Occipital lobe (tissue), 2 donors: ENCODE measurements around the gene ATP2A3. TPM values are rescaled to one million over a fixed set of nuclear protein-coding genes. Genes with fewer than 3 reads are reported as not detected.

Experiments used
- DNase-seq: peaks from one replicate; lab custom pipeline; 2025; lab: John Stamatoyannopoulos, UW
- total RNA-seq: library from RNA; depleted of rRNA; stranded (reverse); fragments of >200 nt; gene quantifications from one replicate; pipeline ENCODE4 v1.2.3, GENCODE V29; 2014

Gene ATP2A3
- 1.2 TPM for total RNA-seq

DNA sequence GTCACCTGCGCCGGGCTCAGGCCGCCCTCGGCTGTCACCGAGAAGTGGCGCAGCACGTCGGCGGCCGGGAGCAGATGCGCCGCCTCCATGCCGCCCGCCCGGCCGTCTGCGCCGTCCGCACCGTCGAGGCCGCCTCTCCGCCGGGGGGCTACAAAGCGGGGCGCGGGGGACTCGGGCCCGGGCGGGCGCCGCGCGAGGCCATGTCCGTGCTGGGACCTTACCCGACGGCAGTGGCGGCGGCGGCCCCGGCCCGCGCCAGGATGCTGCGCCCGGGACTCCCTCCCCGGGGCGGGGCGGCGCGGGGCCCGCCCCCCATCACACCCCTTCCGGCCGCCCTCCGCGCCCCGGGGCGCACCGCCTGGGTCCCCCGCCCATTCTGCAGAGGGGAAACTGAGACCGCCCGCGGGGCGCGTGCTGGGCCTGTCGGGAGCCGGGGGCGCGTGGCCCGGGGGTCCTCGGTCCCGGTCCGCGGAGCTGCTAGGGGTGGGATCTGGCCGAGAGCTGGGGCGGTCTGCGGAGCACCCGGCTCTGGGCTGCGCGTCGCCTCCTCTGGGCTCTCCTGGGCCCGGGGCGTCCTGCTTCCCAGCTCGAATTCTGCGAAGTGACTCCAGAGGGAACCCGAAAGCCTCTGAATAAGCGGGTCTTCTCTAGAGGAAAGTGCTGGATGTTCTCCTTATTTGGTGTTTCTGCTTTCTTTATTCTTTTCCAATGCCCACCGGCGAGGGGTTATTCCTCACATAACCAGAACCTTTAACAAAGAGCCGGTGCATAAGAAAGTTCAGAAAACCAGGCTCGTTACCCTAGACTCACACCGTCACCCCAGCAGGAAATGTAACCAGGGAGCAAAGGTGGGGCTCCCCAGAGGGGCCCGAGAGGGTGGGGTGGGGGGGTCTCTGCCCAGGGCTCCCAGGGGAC lies at the start of gene ATP2A3:
Gene ATP2A3 (minus strand): TSS at position 235 of the 915 bp plus-strand sequence. CDS start 146 bp downstream, at position 89.
- no peak for DNase-seq

- no peak for DNase-seq
These were observed 46.5 kb upstream of the ATP2A3 start for GRCh38 chr17:4010754-4011153.

- no peak for DNase-seq
These were observed 45.0 kb upstream of the ATP2A3 start for GRCh38 chr17:4009186-4009785.

GRCh38 chr17:4008441-4009185 lies 44.4 kb upstream of the ATP2A3 start:
- DNase-seq: no peak

DNA sequence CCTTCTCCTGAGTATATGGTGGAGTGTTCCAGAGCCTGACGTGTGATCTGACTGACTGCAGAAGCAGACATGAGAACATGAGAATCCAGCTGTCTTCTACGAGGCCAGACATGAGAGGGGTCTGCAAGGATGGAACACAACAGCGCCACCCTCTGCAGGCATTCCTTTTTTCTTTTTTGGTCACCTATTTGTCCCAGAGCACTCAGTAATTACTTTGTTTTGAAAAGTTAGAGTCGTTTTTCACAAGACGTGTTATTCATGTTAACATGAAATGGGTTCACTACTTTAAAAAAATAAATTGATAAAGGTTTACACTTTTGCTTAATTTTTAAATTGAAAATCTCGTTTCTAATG lies 43.8 kb upstream of the ATP2A3 start:
- DNase-seq: no peak

- no peak for DNase-seq
These were observed 43.3 kb upstream of the ATP2A3 start for GRCh38 chr17:4007346-4008081.

- no peak for DNase-seq
These were observed 42.5 kb upstream of the ATP2A3 start for GRCh38 chr17:4006745-4007211.

DNA sequence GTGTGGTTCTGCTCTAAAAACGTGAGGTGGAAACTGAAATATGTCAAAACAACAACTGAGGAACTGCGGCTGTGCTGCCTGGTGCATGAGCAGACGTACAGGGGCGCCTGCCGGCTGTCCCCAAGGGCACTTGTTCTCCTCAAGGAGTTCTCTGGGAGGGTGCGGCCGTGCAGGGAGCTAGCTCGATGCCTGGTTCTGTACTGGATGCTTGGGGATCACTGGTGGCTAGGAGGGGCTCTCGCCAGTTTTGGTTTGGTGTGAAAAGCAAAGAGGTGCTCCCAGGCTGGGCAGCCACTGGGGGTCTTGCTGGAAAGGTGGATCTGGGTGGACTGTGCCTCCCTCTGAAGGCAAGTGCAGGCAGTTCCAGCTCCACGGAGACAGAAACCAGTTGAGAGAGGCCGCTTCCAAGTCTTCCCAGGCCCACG lies 41.9 kb upstream of the ATP2A3 start:
- DNase-seq: no peak

- DNase-seq: no peak
These were observed 41.3 kb upstream of the ATP2A3 start for GRCh38 chr17:4005296-4006164.

DNA sequence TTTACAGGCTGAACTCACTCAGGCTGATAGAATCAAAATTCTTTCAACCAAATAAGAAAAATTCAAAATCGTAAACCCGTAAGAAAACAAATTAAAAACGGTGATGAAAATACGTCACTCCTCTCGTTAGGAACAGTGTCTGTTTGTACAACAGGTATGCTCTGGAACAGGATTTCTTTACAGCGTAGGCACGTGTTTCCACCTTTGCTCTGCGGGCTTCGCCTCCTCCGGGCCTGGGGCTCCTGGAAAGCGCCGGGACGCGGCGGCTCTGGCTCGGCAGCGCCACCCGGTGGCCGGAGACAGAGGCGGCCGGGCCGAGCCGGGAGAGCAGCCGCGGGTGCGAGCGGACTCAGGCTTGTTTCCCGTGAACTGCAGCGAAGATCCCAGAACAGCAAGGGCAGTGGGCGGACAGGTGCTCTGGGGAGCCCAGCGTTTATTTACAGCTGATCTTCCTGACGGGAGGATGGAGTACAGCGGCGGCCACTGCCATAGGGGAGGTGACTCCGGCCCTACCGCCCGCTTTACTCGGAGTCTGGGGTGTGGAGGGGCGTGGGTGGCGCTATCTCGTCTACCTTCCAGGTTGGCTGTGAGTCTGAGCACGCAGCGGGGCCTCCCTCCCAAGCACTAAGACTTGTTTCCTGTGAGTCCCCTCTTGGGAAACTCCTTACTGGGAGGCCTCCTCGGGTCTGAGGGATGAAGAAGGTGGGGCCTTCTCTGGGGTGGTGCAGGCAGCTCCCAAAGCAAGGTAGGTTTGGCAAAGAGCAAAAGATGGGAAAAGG lies 40.5 kb upstream of the ATP2A3 start:
- DNase-seq: no peak

DNA sequence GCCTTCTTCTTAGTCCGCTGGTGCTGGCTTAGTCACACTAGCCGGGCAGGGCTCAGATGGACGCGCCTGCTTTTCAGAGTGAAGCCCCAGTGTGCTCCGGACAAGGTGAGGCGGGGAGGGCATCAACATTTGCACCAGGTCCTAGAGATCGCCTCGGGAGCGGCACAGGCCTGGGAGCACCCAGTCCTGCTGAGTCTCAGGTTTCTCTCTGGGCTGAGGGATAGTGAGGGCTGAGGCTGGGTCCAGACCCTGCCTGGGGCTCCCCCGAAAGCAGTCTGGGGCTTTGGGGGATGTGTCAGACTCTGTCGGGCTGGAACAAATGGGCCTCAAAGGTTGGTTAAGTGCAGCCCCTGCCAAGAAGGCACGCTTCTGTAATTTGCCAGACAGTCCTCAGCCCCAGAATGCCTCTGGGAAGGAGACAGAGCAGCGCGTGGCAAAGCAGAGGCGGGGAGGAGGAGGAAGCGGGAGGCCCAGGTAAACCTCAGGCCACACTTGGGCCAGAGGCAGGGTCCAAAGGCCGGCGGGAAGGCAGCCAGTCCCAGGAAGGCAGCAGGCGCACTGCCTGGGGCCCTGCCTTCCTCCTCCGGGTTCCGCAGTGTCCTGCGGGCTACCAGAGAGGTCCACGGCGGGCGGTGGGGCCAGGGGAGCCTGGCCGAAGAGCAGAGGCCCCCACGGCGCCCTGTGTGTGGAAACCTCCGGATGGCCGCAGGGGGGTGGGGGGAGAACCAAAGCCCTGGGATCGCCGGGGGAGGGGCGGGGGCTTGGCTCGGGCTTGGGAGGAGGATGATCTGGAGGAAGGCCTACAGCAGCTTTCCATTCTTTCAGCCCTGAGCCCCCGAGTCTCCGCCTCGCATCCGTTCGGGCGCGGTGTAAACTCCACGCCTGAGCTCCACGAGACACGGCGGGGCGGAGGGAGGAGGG lies 39.5 kb upstream of the ATP2A3 start:
- no peak for DNase-seq

GRCh38 chr17:4003131-4003500 lies 38.9 kb upstream of the ATP2A3 start:
- no peak for DNase-seq

DNA sequence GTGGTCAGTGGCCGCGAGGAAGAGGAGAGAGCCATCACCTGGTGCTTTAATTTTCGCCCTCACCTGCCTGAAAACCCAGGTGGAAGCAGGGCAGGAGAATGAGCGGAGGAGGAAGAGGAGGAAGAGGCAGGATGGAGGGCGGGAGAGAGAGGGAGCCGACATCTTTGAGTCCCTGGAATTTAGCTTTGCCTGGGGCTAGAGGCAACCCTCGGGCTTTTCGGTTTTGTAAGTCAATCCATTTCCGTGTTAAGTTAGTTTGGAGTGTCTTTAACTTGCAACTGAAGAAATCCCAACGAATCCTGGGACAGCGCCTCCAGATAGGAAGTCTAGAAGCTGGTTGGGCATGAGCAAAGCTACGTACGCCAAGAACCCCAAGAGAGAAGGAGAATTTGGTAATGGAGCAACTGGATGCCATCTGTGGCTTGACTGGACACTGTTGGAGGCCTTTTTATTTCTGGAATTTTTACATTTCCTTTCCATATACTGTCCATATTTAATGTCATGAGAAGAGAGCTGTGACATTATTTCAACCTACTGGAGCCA lies 36.9 kb upstream of the ATP2A3 start:
- DNase-seq: no peak

- no peak for DNase-seq
These were observed 34.2 kb upstream of the ATP2A3 start for GRCh38 chr17:3998436-3998835.

- no peak for DNase-seq
These were observed 30.8 kb upstream of the ATP2A3 start for GRCh38 chr17:3995067-3995466.

DNA sequence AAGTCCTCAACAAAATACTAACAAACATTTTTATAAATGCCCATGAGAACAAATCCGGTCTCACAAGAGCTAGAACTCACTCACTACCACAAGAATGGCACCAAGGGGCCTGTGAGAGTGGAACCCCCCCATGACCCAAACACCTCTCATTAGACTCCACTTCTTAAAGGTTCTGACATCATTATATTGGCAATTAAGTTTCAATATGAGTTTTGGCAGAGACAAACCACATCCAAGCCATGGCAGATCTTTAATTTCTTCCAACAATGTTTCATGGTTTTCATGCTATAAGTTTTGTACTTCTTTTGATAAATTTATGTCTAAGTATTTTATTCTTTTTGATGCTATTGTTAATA lies 30.0 kb upstream of the ATP2A3 start:
- no peak for DNase-seq

DNA sequence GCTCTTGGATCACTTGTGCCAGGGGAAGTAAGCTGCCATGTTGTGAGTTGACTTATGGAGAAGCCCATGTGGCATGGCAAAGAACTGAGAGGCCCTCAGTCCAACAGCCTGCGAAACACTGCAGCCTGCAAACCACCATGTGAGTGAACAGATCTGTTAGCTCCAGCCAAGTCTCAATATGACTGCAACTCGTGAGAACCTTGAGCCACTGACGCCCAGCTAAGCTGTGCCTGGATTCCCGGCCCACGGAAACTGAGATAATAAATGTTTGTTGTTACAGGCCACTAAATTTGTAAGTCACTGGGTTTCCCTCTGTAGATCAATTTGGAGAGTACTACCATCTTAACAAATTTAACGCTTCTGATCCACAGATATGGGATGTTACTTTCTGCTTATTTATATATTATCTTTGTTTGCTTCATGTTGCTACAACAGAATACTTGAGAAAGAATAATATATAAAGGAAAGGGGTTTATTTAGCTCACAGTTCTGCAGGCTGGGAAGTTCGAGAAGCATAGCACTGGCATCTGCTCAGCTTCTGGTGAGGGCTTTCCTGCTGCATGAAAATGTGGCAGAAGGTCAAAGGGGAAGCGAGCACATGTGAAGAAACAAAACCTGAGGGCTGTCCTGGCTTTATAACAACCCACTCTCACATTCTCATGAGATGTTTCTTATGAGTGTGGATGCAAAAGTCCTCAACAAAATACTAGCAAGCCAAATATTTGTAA lies 29.4 kb upstream of the ATP2A3 start:
- no peak for DNase-seq

GRCh38 chr17:3992370-3992769 lies 28.1 kb upstream of the ATP2A3 start:
- no peak for DNase-seq
